Psoas muscle (tissue), 8 donors: ENCODE data around the gene AGXT. TPM values are rescaled to one million over a fixed set of nuclear protein-coding genes. Genes with fewer than 3 reads are reported as not detected.

ENCODE experiments used
- ATAC-seq, 4 donors: fragments of 200-7000 bp; cut with Tn5 transposase; one replicate each; pipeline ENCODE4 v1.9.1; 2020; ENCODE audit warnings: moderate library complexity in 3 of 4, mild to moderate bottlenecking in 2 of 4
- DNase-seq, 2 donors: peaks; one replicate each; pipeline ENCODE4 v3.0.0-alpha.2; 2020
- H3K27ac ChIP-seq: fragments of 200-600 bp; one replicate; pipeline ENCODE4 v1.8.0; 2022
- H3K27me3 ChIP-seq, 3 donors: fragments of 200-600 bp in 1 of 3; one replicate each; pipeline versions ENCODE4 v1.6.1 to v1.8.0; 2013 to 2022; ENCODE audit warnings: low read length in 2 of 3, mild to moderate bottlenecking in 2 of 3, moderate library complexity in 1 of 3; ENCODE audit not compliant: insufficient read depth in 3 of 3
- H3K36me3 ChIP-seq, 2 donors: fragments of 200-600 bp in 1 of 2; one replicate each; pipeline versions ENCODE4 v1.6.1 to v1.8.0; 2013 to 2022; ENCODE audit warnings: low read depth in 1 of 2, mild to moderate bottlenecking in 1 of 2, moderate library complexity in 1 of 2; ENCODE audit not compliant: insufficient read depth in 1 of 2
- H3K4me1 ChIP-seq: fragments of 200-600 bp; one replicate; pipeline ENCODE4 v1.8.0; 2022
- H3K4me3 ChIP-seq: fragments of 200-600 bp; one replicate; pipeline ENCODE4 v1.8.0; 2022; ENCODE audit warnings: mild to moderate bottlenecking
- H3K9me3 ChIP-seq: fragments of 200-600 bp; one replicate; pipeline ENCODE4 v1.8.0; 2022
- CTCF ChIP-seq: fragments of 200-600 bp; IDR thresholded peaks from one replicate; pipeline ENCODE4 v1.8.0; 2022; ENCODE audit warnings: antibody characterized with exemption
- WGBS, 3 donors: extraction: QIAGEN DNeasy Blood & Tissue Kit; methylation state at CpG; one replicate each; pipeline versions ENCODE4 v1.1.6 to v1.1.7; 2013; 5-methylcytosine and 5-hydroxymethylcytosine counted together
- intact Hi-C, 2 donors: fragments of 100-400 bp; cut with DNase I; formaldehyde crosslinking; loops; one replicate each; pipeline versions ENCODE4 v1.11.0 to v1.14.2; 2022
- polyA plus RNA-seq, 3 donors: library from polyadenylated mRNA; stranded (reverse); fragments of 200-250 nt; gene quantifications; one replicate each; pipeline ENCODE4 v1.2.3, GENCODE V29; 2013
- total RNA-seq, 4 donors: library from RNA; stranded (reverse); fragmentation: NEBNext Ultra II Directional in 2 of 4; extraction: Animal tissue kit (Norgen Biotek cat#: 25700) in 2 of 4; gene quantifications; one replicate each; pipeline versions ENCODE4 v1.2.1 to v1.2.4, GENCODE V29; 2021 to 2023
- donor health status: healthy with polysubstance abuse.
- donor health status: DM: no; HTN: no; CAD: no; lungs with moderate emphysema.
- donor health status: Bipolar disorder and iron deficiency.
- donor health status: healthy.
- donor health status: DM: yes; HTN: yes; CAD: no.
- donor health status: DM: no; HTN: no; CAD: no.
- donor health status: DM: no; HTN: no; CAD: no.
- donor health status: DM: yes; HTN: yes; CAD: no.

Gene AGXT
- total and polyA plus RNA-seq, 7 donors, result 0.11 to 1.3 (median 0.30) TPM; not detected in 4

- Histone ChIP-seq H3K27ac (no peak overlapping the region), H3K27me3 (no peaks in the 10 kb centered on the region), H3K4me1 (no peaks in the 10 kb centered on the region), H3K36me3 (no peaks in the 10 kb centered on the region), H3K4me3 (no peak overlapping the region), H3K9me3 (no peaks in the 10 kb centered on the region)
- no peak for ATAC-seq
- no peak for TF ChIP-seq CTCF
- intact Hi-C loops, result no loop called here
- WGBS, 3 donors, result 73 to 81% (median 80%) methylated on average over 19 to 20 of the region's 20 CpGs
- DNase-seq, result peak in 1 of 2 donors; percentile 39
Measured at GRCh38 chr2:240891492-240892340, 23.1 kb downstream of the AGXT start.

GRCh38 chr2:240892356-240892755 lies 23.7 kb downstream of the AGXT start:
- Histone ChIP-seq H3K9me3 (no peaks in the 10 kb centered on the region), H3K4me1 (no peaks in the 10 kb centered on the region), H3K4me3 (no peak overlapping the region), H3K27me3 (no peaks in the 10 kb centered on the region), H3K36me3 (no peaks in the 10 kb centered on the region), H3K27ac (no peak overlapping the region)
- 27 to 69% (median 51%) methylated on average over 7 to 9 of the region's 9 CpGs for WGBS, 3 donors
- TF ChIP-seq CTCF, result no peak
- intact Hi-C loops, result no loop called here
- no peak for ATAC-seq
- DNase-seq, result peak in 1 of 2 donors; percentile 40

GRCh38 chr2:240892925-240893324 lies 24.3 kb downstream of the AGXT start:
- ATAC-seq (no peak), DNase-seq (peak in 1 of 2 donors; percentile 42)
- no peaks in the 10 kb centered on the region for H3K27me3 ChIP-seq
- 64 to 86% (median 70%) methylated on average over 10 to 12 of the region's 12 CpGs for WGBS, 3 donors
- TF ChIP-seq CTCF, result no peak
- no peaks in the 10 kb centered on the region for H3K4me1 ChIP-seq
- no peaks in the 10 kb centered on the region for H3K36me3 ChIP-seq
- no peak overlapping the region for H3K4me3 ChIP-seq
- no peaks in the 10 kb centered on the region for H3K9me3 ChIP-seq
- no peak overlapping the region for H3K27ac ChIP-seq
- intact Hi-C loops, result no loop called here

GRCh38 chr2:240893363-240893844 lies 24.8 kb downstream of the AGXT start:
- Histone ChIP-seq H3K9me3 (no peaks in the 10 kb centered on the region), H3K27ac (no peak overlapping the region), H3K27me3 (no peaks in the 10 kb centered on the region), H3K36me3 (no peaks in the 10 kb centered on the region), H3K4me3 (no peak overlapping the region), H3K4me1 (no peaks in the 10 kb centered on the region)
- intact Hi-C loops, result no loop called here
- WGBS, 3 donors, result 52 to 72% (median 57%) methylated on average over 17 of the region's 17 CpGs
- ATAC-seq, result no peak
- TF ChIP-seq CTCF, result no peak
- DNase-seq, result no peak
